GM12878 (cell line): Measurements from ENCODE around the gene GRIN2D. TPM values are rescaled to one million over a fixed set of nuclear protein-coding genes. Genes with fewer than 3 reads are reported as not detected.
A peak's percentile ranks its signal among the peaks of the same experiment; 100 is the strongest.

Experiments
- ATAC-seq: fragments of 200-7000 bp; cut with Tn5 transposase; 3 replicates; pipeline ENCODE4 v1.9.1; 2020; ENCODE audit warnings: mild to moderate bottlenecking, moderate library complexity
- BruUV-seq: library from RNA; stranded (reverse); fragments of 400-500 nt; replicated peaks from 2 replicates; lab custom pipeline; 2021; lab: Mats Ljungman, UMichigan
- CTCF ChIA-PET: fragments of 300-600 bp; sonication (Branson Sonifier 250); formaldehyde crosslinking; extraction: SDS; loops from one replicate; lab custom pipeline; 2021; ENCODE audit warnings: inconsistent platforms; lab: Yijun Ruan, JAX
- POLR2A ChIA-PET: fragments of 350-600 bp; formaldehyde crosslinking; extraction: SDS; loops from one replicate; lab custom pipeline; 2021; ENCODE audit warnings: inconsistent platforms; lab: Charles Lee
- RAD21 ChIA-PET: fragments of 300-600 bp; sonication (Branson Sonifier 250); formaldehyde crosslinking; loops from one replicate; lab custom pipeline; 2023; ENCODE audit warnings: antibody characterized with exemption; ENCODE audit not compliant: unreplicated experiment; lab: Charles Lee
- SMC1A ChIA-PET: fragments of 300-600 bp; sonication (Branson Sonifier 250); formaldehyde crosslinking; loops from one replicate; lab custom pipeline; 2023; ENCODE audit not compliant: unreplicated experiment, uncharacterized antibody; lab: Charles Lee
- DNase-seq: peaks from one replicate; pipeline ENCODE4 v3.0.0-alpha.2; 2011; ENCODE audit warnings: low read depth, low spot score
- FAIRE-seq: peaks from 3 replicates; lab custom pipeline; 2011; peaks lifted over from hg19 to GRCh38; lab: Jason Lieb, UNC
- H2AFZ ChIP-seq: 2 replicates; pipeline ENCODE4 v1.6.0; 2011; ENCODE audit warnings: low read depth, low read length, control low read depth; ENCODE audit not compliant: control insufficient read depth
- H3K27ac ChIP-seq: 2 replicates; pipeline ENCODE4 v1.5.1; 2011; ENCODE audit warnings: control low read depth; ENCODE audit not compliant: control insufficient read depth, insufficient read depth
- H3K27me3 ChIP-seq, 2 experiments: replicated peaks in 1 of 2; 2 replicates each; pipeline versions ENCODE4 v1.6.0 to v1.6.1; 2011; ENCODE audit warnings: low read length in 1 of 2; ENCODE audit not compliant: control insufficient read depth in 2 of 2, insufficient read depth in 2 of 2
- H3K36me3 ChIP-seq, 2 experiments: 2 replicates each; pipeline ENCODE4 v1.5.1; 2011; ENCODE audit warnings: low read length in 1 of 2; ENCODE audit not compliant: control insufficient read depth in 2 of 2, insufficient read depth in 2 of 2
- H3K4me1 ChIP-seq: 2 replicates; pipeline ENCODE4 v1.6.1; 2011; ENCODE audit warnings: mild to moderate bottlenecking, low read length, moderate library complexity, mixed read lengths; ENCODE audit not compliant: control insufficient read depth, insufficient read depth
- H3K4me2 ChIP-seq: 2 replicates; pipeline ENCODE4 v1.6.0; 2011; ENCODE audit warnings: control low read depth; ENCODE audit not compliant: control insufficient read depth, insufficient read depth
- H3K4me3 ChIP-seq: fragments of 200-600 bp; sonication (generic); 2 replicates; pipeline ENCODE4 v1.5.1; 2016
- H3K79me2 ChIP-seq: 2 replicates; pipeline ENCODE4 v1.6.0; 2011; ENCODE audit warnings: low read length; ENCODE audit not compliant: control insufficient read depth, insufficient read depth
- H3K9ac ChIP-seq: 2 replicates; pipeline ENCODE4 v1.8.0; 2011; ENCODE audit warnings: low read length, control low read depth, mixed read lengths; ENCODE audit not compliant: control insufficient read depth, insufficient read depth
- H3K9me3 ChIP-seq: replicated peaks from 3 replicates; pipeline ENCODE4 v1.5.1; 2011; ENCODE audit warnings: mild to moderate bottlenecking, low read length; ENCODE audit not compliant: control insufficient read depth, insufficient read depth
- H4K20me1 ChIP-seq: 2 replicates; pipeline ENCODE4 v1.6.0; 2011; ENCODE audit not compliant: control insufficient read depth, insufficient read depth
- BCL11A ChIP-seq: IDR thresholded peaks from 2 replicates; pipeline ENCODE4 v1.6.1; 2011; ENCODE audit warnings: low read depth, low read length
- CEBPB ChIP-seq, 2 experiments: fragments of 150-350 bp in 1 of 2; IDR thresholded peaks; 2 replicates each; pipeline ENCODE4 v1.6.1; 2012 to 2014; ENCODE audit warnings: low read depth in 2 of 2, low read length in 2 of 2, borderline replicate concordance in 1 of 2, inconsistent platforms in 1 of 2
- FOS ChIP-seq: IDR thresholded peaks from 3 replicates; pipeline ENCODE4 v1.6.1; 2011; ENCODE audit warnings: borderline replicate concordance; ENCODE audit not compliant: insufficient read length; ENCODE audit errors: extremely low read depth
- GABPA ChIP-seq: IDR thresholded peaks from 2 replicates; pipeline ENCODE4 v1.6.1; 2014; ENCODE audit warnings: antibody characterized with exemption, low read depth, mild to moderate bottlenecking, inconsistent platforms
- IKZF1 ChIP-seq: fragments of 450-650 bp; conservative IDR thresholded peaks from 2 replicates; pipeline ENCODE4 v1.6.1; 2017; ENCODE audit warnings: antibody characterized with exemption, mild to moderate bottlenecking
- KLF5 ChIP-seq: fragments of 450-650 bp; IDR thresholded peaks from 2 replicates; pipeline ENCODE4 v1.6.1; 2014; ENCODE audit warnings: mild to moderate bottlenecking; ENCODE audit not compliant: partially characterized antibody
- MYB ChIP-seq: fragments of 150-350 bp; IDR thresholded peaks from 2 replicates; pipeline ENCODE4 v1.6.1; 2014; ENCODE audit warnings: mild to moderate bottlenecking, low read depth, low read length, borderline replicate concordance
- SRF ChIP-seq, 2 experiments: IDR thresholded peaks; 2 replicates each; pipeline ENCODE4 v1.6.1; 2011; ENCODE audit warnings: low read depth in 2 of 2, low read length in 2 of 2, mild to moderate bottlenecking in 1 of 2, moderate library complexity in 1 of 2
- SUZ12 ChIP-seq: fragments of 200-600 bp; sonication (generic); IDR thresholded peaks from one replicate; pipeline ENCODE4 v1.6.1; 2018; ENCODE audit warnings: antibody characterized with exemption, mild to moderate bottlenecking; ENCODE audit not compliant: unreplicated experiment
- YBX1 ChIP-seq: fragments of 450-650 bp; IDR thresholded peaks from 2 replicates; pipeline ENCODE4 v1.6.1; 2016; ENCODE audit warnings: antibody characterized with exemption
- WGBS: methylation state at CpG from one replicate; pipeline ENCODE4 v1.1.6; 2016; ENCODE audit warnings: low lambda C conversion rate; ENCODE audit not compliant: insufficient replicate concordance, insufficient coverage; ENCODE audit errors: missing lambda C conversion rate; 5-methylcytosine and 5-hydroxymethylcytosine counted together
- in situ Hi-C: fragments of 300-500 bp; cut with MboI; formaldehyde crosslinking; loops from 9 replicates; pipeline ENCODE4 v1.14.3; 2018; ENCODE audit warnings: mixed read lengths
- intact Hi-C: fragments of 100-400 bp; cut with micrococcal nuclease; formaldehyde crosslinking; loops from one replicate; pipeline ENCODE4 v1.14.2; 2022; ENCODE audit not compliant: unreplicated experiment
- polyA plus RNA-seq, 11 experiments: library from polyadenylated mRNA; depleted of rRNA in 4 of 11; unstranded in 6 of 11; stranded (reverse) in 5 of 11; fragments of >200 nt; fragmentation: Nextera tagmentation in 4 of 11; fragmentation: Illumina TruSeq in 1 of 11; extraction: Ambion mirVana in 4 of 11; extraction: Trizol in 1 of 11; gene quantifications; 1 replicate in 1 of 11; 2 replicates in 10 of 11; pipeline versions ENCODE4 v1.2.1 to v1.2.3, GENCODE V29; 2011 to 2016; ENCODE audit warnings: inconsistent platforms in 2 of 11, missing spikeins in 2 of 11, low read depth in 1 of 11
- total RNA-seq, 4 experiments: library from RNA; depleted of rRNA in 3 of 4; stranded (reverse); fragments of >200 nt in 3 of 4; fragmentation: Illumina TruSeq in 1 of 4; extraction: Trizol in 1 of 4; gene quantifications; 2 replicates each; pipeline versions ENCODE4 v1.2.1 to v1.2.3, GENCODE V29; 2013 to 2021
- TF ChIP-seq, protein P1 (sequence below), 3 experiments: IDR thresholded peaks in 2 of 3; conservative IDR thresholded peaks in 1 of 3; 2 replicates each; pipeline ENCODE4 v1.5.1; 2011; ENCODE audit warnings: low read depth in 3 of 3, low read length in 3 of 3, mild to moderate bottlenecking in 3 of 3, control low read depth in 2 of 3, moderate library complexity in 2 of 3, inconsistent platforms in 1 of 3, mixed read lengths in 1 of 3; ENCODE audit not compliant: control insufficient read depth in 2 of 3, insufficient read depth in 1 of 3; ENCODE audit errors: extremely low read depth in 1 of 3

The GRIN2D gene
- total and polyA plus RNA-seq, 10 of the 15 experiments (the other 5 are each of a cell fraction or from before 2014, with no cell fraction given): 0.03 to 0.38 (median 0.04) TPM; not detected in 3

DNA sequence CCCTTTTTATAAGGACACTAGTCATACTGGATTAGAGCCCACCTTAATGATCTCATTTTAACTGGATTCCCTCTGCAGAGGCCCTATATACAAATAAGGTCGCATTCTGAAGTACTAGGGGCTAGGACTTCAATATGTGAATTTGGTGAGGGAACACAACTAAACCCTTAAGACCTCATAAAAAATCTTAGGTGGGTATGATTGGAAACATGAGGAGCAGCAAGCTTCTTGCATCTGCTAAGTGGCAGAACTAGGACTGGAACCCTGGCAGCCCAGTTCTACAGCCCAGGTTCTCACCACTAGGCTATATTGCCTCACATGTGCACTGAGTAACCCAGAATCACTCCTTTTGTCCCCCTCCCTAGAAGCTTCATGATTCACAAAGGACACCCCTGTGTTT is 35.2 kb downstream of the GRIN2D start:
- no peak for FAIRE-seq
- intact Hi-C loops: no loop called here

DNA sequence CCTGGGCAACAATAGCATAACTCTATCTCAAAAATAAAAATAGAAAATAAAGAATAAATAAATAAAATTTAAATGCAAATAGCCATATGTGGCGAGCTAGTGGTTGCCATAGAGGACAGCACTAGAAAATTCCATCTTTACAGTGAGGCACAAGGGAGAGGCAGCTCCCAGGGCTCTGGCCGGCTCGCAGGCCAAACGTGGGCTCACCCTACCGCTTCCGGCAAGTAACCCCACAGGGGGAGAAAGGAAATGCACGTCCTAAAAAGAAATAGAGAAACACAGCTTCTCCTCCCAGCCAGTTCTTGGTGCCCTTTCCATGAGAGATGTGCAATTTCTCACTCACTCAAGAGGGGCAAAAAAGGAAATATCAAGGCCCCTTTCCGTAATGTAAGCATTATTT is 39.9 kb downstream of the GRIN2D start:
- no peaks in the 10 kb centered on the region for H3K27me3 ChIP-seq
- H4K20me1 ChIP-seq: no peaks in the 10 kb centered on the region
- H3K4me2 ChIP-seq: no peak overlapping the region
- H3K27ac ChIP-seq: no peak overlapping the region
- H3K9me3 ChIP-seq: no peaks in the 10 kb centered on the region
- POLR2A ChIA-PET: interaction anchor here (1.0 kb wide), 1 partner anchor 15 kb away, joined by 3 read pairs; no protein-coding TSS in a partner anchor
- ATAC-seq (peak; percentile 50), FAIRE-seq (no peak), DNase-seq (no peak)
- H3K4me1 ChIP-seq: no peaks in the 10 kb centered on the region
- CTCF ChIA-PET: interaction anchor here (0.6 to 1.2 kb wide), 3 partner anchors 10 to 188 kb away, joined by 3 read pairs; partner anchors contain the start of gene GRWD1
- H2AFZ ChIP-seq: peak overlapping the region; percentile 69
- RAD21 ChIA-PET: no interaction called here
- WGBS: 41% methylated on average over 8 of the region's 8 CpGs
- BruUV-seq: no TSS peak
- TF ChIP-seq SRF (IDR thresholded peaks at IDR 0.05; ENCODE audit: low read depth in 2 of 2, low read length in 2 of 2) (peak; percentile 29 to 69; a peak in 1 of 4 replicates), FOS (no peak)
- TF ChIP-seq, protein P1, sequence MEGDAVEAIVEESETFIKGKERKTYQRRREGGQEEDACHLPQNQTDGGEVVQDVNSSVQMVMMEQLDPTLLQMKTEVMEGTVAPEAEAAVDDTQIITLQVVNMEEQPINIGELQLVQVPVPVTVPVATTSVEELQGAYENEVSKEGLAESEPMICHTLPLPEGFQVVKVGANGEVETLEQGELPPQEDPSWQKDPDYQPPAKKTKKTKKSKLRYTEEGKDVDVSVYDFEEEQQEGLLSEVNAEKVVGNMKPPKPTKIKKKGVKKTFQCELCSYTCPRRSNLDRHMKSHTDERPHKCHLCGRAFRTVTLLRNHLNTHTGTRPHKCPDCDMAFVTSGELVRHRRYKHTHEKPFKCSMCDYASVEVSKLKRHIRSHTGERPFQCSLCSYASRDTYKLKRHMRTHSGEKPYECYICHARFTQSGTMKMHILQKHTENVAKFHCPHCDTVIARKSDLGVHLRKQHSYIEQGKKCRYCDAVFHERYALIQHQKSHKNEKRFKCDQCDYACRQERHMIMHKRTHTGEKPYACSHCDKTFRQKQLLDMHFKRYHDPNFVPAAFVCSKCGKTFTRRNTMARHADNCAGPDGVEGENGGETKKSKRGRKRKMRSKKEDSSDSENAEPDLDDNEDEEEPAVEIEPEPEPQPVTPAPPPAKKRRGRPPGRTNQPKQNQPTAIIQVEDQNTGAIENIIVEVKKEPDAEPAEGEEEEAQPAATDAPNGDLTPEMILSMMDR (IDR thresholded peaks at IDR 0.05 in 2 of 3, conservative IDR thresholded peaks at IDR 0.05 in 1 of 3; ENCODE audit: control insufficient read depth in 2 of 3, extremely low read depth in 1 of 3, insufficient read depth in 1 of 3, low read depth in 3 of 3, low read length in 3 of 3): peak in 1 of 3 experiments; percentile 19; a peak in 1 of 6 replicates
- H3K4me3 ChIP-seq: no peak overlapping the region
- intact Hi-C loops: no loop called here
- H3K79me2 ChIP-seq: no peaks in the 10 kb centered on the region
- in situ Hi-C loops: no loop called here
- no peaks in the 10 kb centered on the region for H3K36me3 ChIP-seq
- SMC1A ChIA-PET: interaction anchor here (0.9 kb wide), 1 partner anchor 147 kb away, joined by 3 read pairs; no protein-coding TSS in a partner anchor
- no peak overlapping the region for H3K9ac ChIP-seq

More for the DNA sequence above, 35.2 kb downstream of the GRIN2D start:
- no peak overlapping the region for H3K9ac ChIP-seq
- no peak overlapping the region for H3K4me2 ChIP-seq
- H3K9me3 ChIP-seq: no peaks in the 10 kb centered on the region
- H2AFZ ChIP-seq: no peak overlapping the region
- H3K4me1 ChIP-seq: peaks cover 6% of the 10 kb centered on the region
- TF ChIP-seq SUZ12: no peak
- no peak for TF ChIP-seq KLF5
- no peak for TF ChIP-seq CEBPB (IDR thresholded peaks at IDR 0.05; ENCODE audit: borderline replicate concordance in 1 of 2, low read depth in 2 of 2, low read length in 2 of 2)
- no peak for TF ChIP-seq YBX1
- TF ChIP-seq BCL11A: no peak
- TF ChIP-seq GABPA: no peak
- TF ChIP-seq IKZF1: no peak
- TF ChIP-seq MYB: no peak
- TF ChIP-seq, all 136 proteins: peak for 0
- ATAC-seq: no peak
- Histone ChIP-seq H4K20me1 (no peaks in the 10 kb centered on the region), H3K27ac (no peak overlapping the region), H3K79me2 (no peaks in the 10 kb centered on the region), H3K36me3 (no peaks in the 10 kb centered on the region), H3K27me3 (no peaks in the 10 kb centered on the region), H3K4me3 (no peak overlapping the region)
- no peak for DNase-seq
- POLR2A ChIA-PET: interaction anchor here (0.6 kb wide), 1 partner anchor 15 kb away, joined by 9 read pairs; no protein-coding TSS in a partner anchor
- BruUV-seq: no TSS peak
- SMC1A ChIA-PET: no interaction called here
- CTCF ChIA-PET: interaction anchor here (0.6 to 1.0 kb wide), 3 partner anchors 10 to 62 kb away, joined by 3 read pairs; partner anchors contain the start of gene KDELR1
- WGBS: 88% methylated on average over 1 of the region's 1 CpG
- in situ Hi-C loops: no loop called here
- RAD21 ChIA-PET: interaction anchor here (0.5 kb wide), 1 partner anchor 38 kb away, joined by 3 read pairs; no protein-coding TSS in a partner anchor
